CD4-positive, alpha-beta T cell (primary cell): ENCODE data around the gene TNXB. TPM values are rescaled to one million over a fixed set of nuclear protein-coding genes. Genes with fewer than 3 reads are reported as not detected.

Experiments
- ATAC-seq: fragments of 200-7000 bp; cut with Tn5 transposase; one replicate; pipeline ENCODE4 v1.10.0; 2022; ENCODE audit warnings: mild to moderate bottlenecking; ENCODE audit not compliant: poor library complexity
- CTCF ChIA-PET: fragments of 350-600 bp; sonication (Branson Sonifier 250); formaldehyde crosslinking; loops from one replicate; lab custom pipeline; 2021; ENCODE audit warnings: antibody characterized with exemption, inconsistent platforms; lab: Charles Lee
- POLR2A ChIA-PET: fragments of 350-600 bp; sonication (Branson Sonifier 250); formaldehyde crosslinking; loops from one replicate; lab custom pipeline; 2021; ENCODE audit warnings: antibody characterized with exemption, inconsistent platforms; lab: Charles Lee
- DNase-seq, 14 experiments: peaks; one replicate each; pipeline ENCODE4 v3.0.0-alpha.2; 2013 to 2020; ENCODE audit warnings: mixed read lengths in 2 of 14
- H3K27ac ChIP-seq, 2 donors: one replicate each; pipeline versions ENCODE4 v1.5.1 to v1.7.0; 2013; ENCODE audit warnings: low read length in 2 of 2, low read depth in 1 of 2, mild to moderate bottlenecking in 1 of 2
- H3K27me3 ChIP-seq, 2 experiments: 1 replicate in 1 of 2; 2 replicates in 1 of 2; pipeline versions ENCODE4 v1.6.1 to v1.7.0; 2013; ENCODE audit warnings: low read length in 2 of 2, control low read depth in 1 of 2, mild to moderate bottlenecking in 1 of 2, moderate library complexity in 1 of 2; ENCODE audit not compliant: insufficient read depth in 2 of 2, control insufficient read depth in 1 of 2
- H3K36me3 ChIP-seq: one replicate; pipeline ENCODE4 v1.6.1; 2013; ENCODE audit warnings: low read length, control low read depth; ENCODE audit not compliant: insufficient read depth
- H3K4me1 ChIP-seq: one replicate; pipeline ENCODE4 v1.6.1; 2013; ENCODE audit warnings: low read length, control low read depth; ENCODE audit not compliant: insufficient read depth
- H3K4me3 ChIP-seq: one replicate; pipeline ENCODE4 v1.5.1; 2013; ENCODE audit warnings: mild to moderate bottlenecking, low read length, moderate library complexity
- H3K9me3 ChIP-seq, 2 experiments: 1 replicate in 1 of 2; 2 replicates in 1 of 2; pipeline versions ENCODE4 v1.6.1 to v1.7.0; 2013; ENCODE audit warnings: low read length in 2 of 2, mild to moderate bottlenecking in 2 of 2, control low read depth in 1 of 2, moderate library complexity in 1 of 2; ENCODE audit not compliant: control insufficient read depth in 1 of 2, insufficient read depth in 1 of 2
- H3K27ac Mint-ChIP-seq: one replicate; pipeline ENCODE4 v1.8.0; 2020; ENCODE audit warnings: mixed read lengths
- H3K27me3 Mint-ChIP-seq: one replicate; pipeline ENCODE4 v1.8.0; 2021; ENCODE audit warnings: mixed read lengths
- H3K36me3 Mint-ChIP-seq: one replicate; pipeline ENCODE4 v1.8.0; 2021; ENCODE audit warnings: low read depth, mixed read lengths
- H3K4me1 Mint-ChIP-seq: one replicate; pipeline ENCODE4 v1.8.0; 2021; ENCODE audit warnings: low read depth, mixed read lengths
- H3K4me3 Mint-ChIP-seq: one replicate; pipeline ENCODE4 v1.8.0; 2020; ENCODE audit warnings: mild to moderate bottlenecking, mixed read lengths
- H3K9me3 Mint-ChIP-seq: one replicate; pipeline ENCODE4 v1.8.0; 2020; ENCODE audit warnings: mixed read lengths
- intact Hi-C, 2 experiments: fragments of 100-400 bp; cut with DNase I in 1 of 2; cut with micrococcal nuclease in 1 of 2; formaldehyde crosslinking; loops; one replicate each; pipeline versions ENCODE4 v1.15.1 to v1.9.0; 2023 to 2025; cut with DNase I, micrococcal nuclease
- total RNA-seq, 174 experiments: library from RNA in 2 of 174; stranded (reverse) in 2 of 174; gene quantifications; one replicate each; pipeline ENCODE4 v1.2.3 and lab custom pipeline; 2021 to 2026
- TF ChIP-seq, protein P1 (sequence below): fragments of 200-600 bp; IDR thresholded peaks from one replicate; pipeline ENCODE4 v1.8.0; 2022; ENCODE audit warnings: antibody characterized with exemption, mild to moderate bottlenecking

Gene TNXB
- total RNA-seq, 2 experiments from 2014 or later: 8.3 to 9.0 TPM

DNA sequence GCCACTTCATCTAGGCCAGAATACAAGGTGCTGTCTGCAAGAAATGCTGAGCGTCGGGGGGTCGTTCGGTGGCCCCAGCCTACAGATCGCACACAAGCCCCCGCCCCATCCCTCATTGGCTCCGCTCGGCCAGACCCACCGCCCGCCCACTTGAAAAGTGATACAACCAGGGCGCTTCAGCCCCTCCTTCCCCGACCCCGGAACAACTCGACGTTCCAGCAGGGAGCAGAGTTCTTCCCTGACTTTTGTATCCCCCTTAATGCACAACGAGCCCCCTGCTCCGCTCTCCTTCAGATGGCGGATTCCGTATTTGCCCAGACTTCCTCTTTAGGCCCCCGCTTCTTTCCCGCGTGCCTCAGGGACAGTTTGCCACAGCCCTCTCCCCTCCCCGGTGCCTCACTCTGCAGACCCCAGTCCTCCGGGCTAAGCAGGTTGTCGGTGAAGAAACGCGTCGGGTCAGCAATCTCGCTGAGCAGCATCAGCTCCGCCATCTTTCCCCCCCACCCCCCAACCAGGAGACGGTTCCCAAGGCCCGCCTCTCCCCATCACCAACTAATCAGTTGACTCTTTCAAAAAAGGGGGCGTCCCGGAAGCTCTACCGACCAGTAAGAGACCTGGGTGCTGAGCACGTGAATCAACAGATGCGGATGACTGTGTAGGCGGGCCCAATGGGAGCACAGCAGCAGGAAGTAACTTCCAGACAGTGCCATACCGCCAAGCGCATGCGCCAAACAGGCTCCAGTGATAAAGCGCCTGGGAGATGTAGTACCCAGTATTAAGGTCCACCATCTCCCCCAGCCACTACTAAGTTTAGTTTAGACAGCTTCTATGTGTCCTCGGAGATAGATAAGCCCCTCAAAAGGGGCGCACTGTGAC, 18.8 kb upstream of the TNXB start, which contains the start of gene ATF6B:
Gene ATF6B, minus strand, starts transcription at position 530 of the 876 bp plus-strand sequence. Its CDS starts 39 bp downstream, at position 491.
- Histone ChIP-seq H3K27me3 (no peaks in the 10 kb centered on the region), H3K9me3 (no peaks in the 10 kb centered on the region), H3K27ac (peak within 1 kb of the TSS; percentile 63 to 77), H3K4me3 (peak within 1 kb of the TSS; percentile 81), H3K36me3 (peaks cover 38% of the 10 kb centered on the region), H3K4me1 (peaks cover 50% of the 10 kb centered on the region)
- ChIA-PET CTCF (interaction anchor here (0.7 to 2.1 kb wide), 3 partner anchors 10 to 40 kb away, joined by 3 to 11 read pairs (median 5); no protein-coding TSS in a partner anchor), POLR2A (interaction anchor here (0.6 to 5.6 kb wide), 20 partner anchors 10 to 1149 kb away, joined by 3 to 48 read pairs (median 6); partner anchors contain the start of genes AGPAT1, B3GALT4, BAG6 and DDX39B)
- DNase-seq: peak; percentile 88 to 100 (median 96)
- H3K9me3 Mint-ChIP-seq: no peaks in the 10 kb centered on the region
- H3K4me3 Mint-ChIP-seq: peak within 1 kb of the TSS; percentile 99
- H3K27ac Mint-ChIP-seq: peak within 1 kb of the TSS; percentile 90
- intact Hi-C loops: loop anchor here in 1 of 2 experiments (5.0 to 10.0 kb wide), 2 partner anchors 171 to 727 kb away; partner anchors contain the start of genes NELFE, PSMB9, SKIC2 and TAP1
- peaks cover 52% of the 10 kb centered on the region for H3K4me1 Mint-ChIP-seq
- ATAC-seq: peak; percentile 93
- peaks cover 47% of the 10 kb centered on the region for H3K36me3 Mint-ChIP-seq
- TF ChIP-seq, protein P1, sequence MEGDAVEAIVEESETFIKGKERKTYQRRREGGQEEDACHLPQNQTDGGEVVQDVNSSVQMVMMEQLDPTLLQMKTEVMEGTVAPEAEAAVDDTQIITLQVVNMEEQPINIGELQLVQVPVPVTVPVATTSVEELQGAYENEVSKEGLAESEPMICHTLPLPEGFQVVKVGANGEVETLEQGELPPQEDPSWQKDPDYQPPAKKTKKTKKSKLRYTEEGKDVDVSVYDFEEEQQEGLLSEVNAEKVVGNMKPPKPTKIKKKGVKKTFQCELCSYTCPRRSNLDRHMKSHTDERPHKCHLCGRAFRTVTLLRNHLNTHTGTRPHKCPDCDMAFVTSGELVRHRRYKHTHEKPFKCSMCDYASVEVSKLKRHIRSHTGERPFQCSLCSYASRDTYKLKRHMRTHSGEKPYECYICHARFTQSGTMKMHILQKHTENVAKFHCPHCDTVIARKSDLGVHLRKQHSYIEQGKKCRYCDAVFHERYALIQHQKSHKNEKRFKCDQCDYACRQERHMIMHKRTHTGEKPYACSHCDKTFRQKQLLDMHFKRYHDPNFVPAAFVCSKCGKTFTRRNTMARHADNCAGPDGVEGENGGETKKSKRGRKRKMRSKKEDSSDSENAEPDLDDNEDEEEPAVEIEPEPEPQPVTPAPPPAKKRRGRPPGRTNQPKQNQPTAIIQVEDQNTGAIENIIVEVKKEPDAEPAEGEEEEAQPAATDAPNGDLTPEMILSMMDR: no peak
- no peaks in the 10 kb centered on the region for H3K27me3 Mint-ChIP-seq

DNA sequence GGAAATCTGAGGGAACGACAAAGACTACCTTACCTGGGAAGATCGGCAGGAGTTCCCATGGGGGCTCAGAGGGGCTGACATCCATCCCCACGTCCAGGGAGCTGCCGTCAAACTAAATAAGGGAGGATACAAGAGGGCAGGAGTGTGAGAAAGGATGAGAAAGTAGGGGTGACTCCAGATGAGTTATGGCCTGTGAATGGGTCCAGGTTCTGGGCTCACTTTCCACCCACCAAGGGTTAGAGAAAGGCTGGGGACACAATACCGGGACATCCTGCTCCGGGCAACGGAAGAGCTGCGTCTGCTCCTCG, 18.2 kb upstream of the TNXB start:
- intact Hi-C loops: loop anchor here in 1 of 2 experiments (5.0 to 10.0 kb wide), 2 partner anchors 170 to 727 kb away; partner anchors contain the start of genes NELFE, PSMB9, SKIC2 and TAP1
- TF ChIP-seq, protein P1: no peak
- Histone ChIP-seq H3K27ac (peak overlapping the region; percentile 63 to 77), H3K27me3 (no peaks in the 10 kb centered on the region), H3K9me3 (no peaks in the 10 kb centered on the region), H3K4me3 (peak overlapping the region; percentile 81), H3K4me1 (peaks cover 50% of the 10 kb centered on the region), H3K36me3 (peaks cover 40% of the 10 kb centered on the region)
- Mint-ChIP-seq H3K27ac (peak overlapping the region; percentile 90), H3K4me3 (peak overlapping the region; percentile 99), H3K4me1 (peaks cover 52% of the 10 kb centered on the region), H3K27me3 (no peaks in the 10 kb centered on the region), H3K36me3 (peaks cover 52% of the 10 kb centered on the region), H3K9me3 (no peaks in the 10 kb centered on the region)
- no peak for DNase-seq
- POLR2A ChIA-PET: interaction anchor here (1.1 to 5.6 kb wide), 14 partner anchors 10 to 845 kb away, joined by 3 to 48 read pairs (median 7); partner anchors contain the start of genes AGPAT1, BAG6, DDX39B and DXO
- CTCF ChIA-PET: interaction anchor here (1.1 to 2.1 kb wide), 2 partner anchors 9 to 40 kb away, joined by 3 to 11 read pairs; no protein-coding TSS in a partner anchor
- no peak for ATAC-seq

DNA sequence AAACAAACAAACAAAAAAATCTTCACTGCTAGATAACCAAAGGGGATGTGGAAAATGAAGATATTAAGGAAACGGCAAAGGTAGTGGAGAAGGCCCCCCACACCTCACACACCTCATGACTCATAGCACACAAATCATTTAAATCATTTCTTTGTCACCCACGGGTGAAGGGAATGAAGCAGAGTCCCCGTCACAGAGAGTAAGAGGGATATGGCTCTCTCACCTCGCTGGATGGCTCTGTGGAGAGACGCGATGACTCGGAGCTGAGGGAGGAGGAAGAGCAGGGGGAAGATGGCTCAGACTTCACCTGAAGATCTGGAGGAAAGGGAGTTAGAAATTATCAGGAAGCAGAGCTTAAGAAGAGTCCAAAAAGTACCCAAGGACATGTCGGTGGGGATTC, 17.7 kb upstream of the TNXB start:
- Mint-ChIP-seq H3K4me1 (peaks cover 52% of the 10 kb centered on the region), H3K9me3 (no peaks in the 10 kb centered on the region), H3K36me3 (peaks cover 57% of the 10 kb centered on the region), H3K27me3 (no peaks in the 10 kb centered on the region), H3K27ac (peak overlapping the region; percentile 90), H3K4me3 (peak overlapping the region; percentile 99)
- no peaks in the 10 kb centered on the region for H3K9me3 ChIP-seq
- intact Hi-C loops: loop anchor here in 1 of 2 experiments (5.0 to 10.0 kb wide), 2 partner anchors 170 to 728 kb away; partner anchors contain the start of genes NELFE, PSMB9, SKIC2 and TAP1
- POLR2A ChIA-PET: interaction anchor here (1.1 to 5.6 kb wide), 5 partner anchors 9 to 168 kb away, joined by 3 to 48 read pairs (median 10); partner anchors contain the start of genes NELFE, PBX2 and SKIC2
- TF ChIP-seq, protein P1: no peak
- peaks cover 45% of the 10 kb centered on the region for H3K36me3 ChIP-seq
- peak overlapping the region; percentile 81 for H3K4me3 ChIP-seq
- peak overlapping the region in 1 of 2 donors; percentile 63 for H3K27ac ChIP-seq
- H3K4me1 ChIP-seq: peaks cover 50% of the 10 kb centered on the region
- DNase-seq: no peak
- no peaks in the 10 kb centered on the region for H3K27me3 ChIP-seq
- CTCF ChIA-PET: interaction anchor here (2.1 kb wide), 1 partner anchor 8 kb away, joined by 11 read pairs; no protein-coding TSS in a partner anchor
- no peak for ATAC-seq
